Stimulated activated CD4-positive, alpha-beta T cell treated with anti-CD3 and anti-CD28 coated beads, TNF-alpha, amount 100 ng/mL, for 48 hours (primary cell): ENCODE data around the gene TSPAN16.
A peak's percentile ranks its signal among the peaks of the same experiment; 100 is the strongest.
"Not testable (repeated sequence)": the region's sequence is repeated elsewhere in the genome, so short reads cannot be mapped to it uniquely, and the experiment has no call there.

Experiments used
- DNase-seq, 3 donors: peaks; one replicate each; pipeline ENCODE4 v3.0.0-alpha.2; 2020; ENCODE audit warnings: low read depth in 3 of 3

TSPAN16 gene

GRCh38 chr19:11345122-11345803 lies 49.3 kb downstream of the TSPAN16 start:
- no peak for DNase-seq

DNA sequence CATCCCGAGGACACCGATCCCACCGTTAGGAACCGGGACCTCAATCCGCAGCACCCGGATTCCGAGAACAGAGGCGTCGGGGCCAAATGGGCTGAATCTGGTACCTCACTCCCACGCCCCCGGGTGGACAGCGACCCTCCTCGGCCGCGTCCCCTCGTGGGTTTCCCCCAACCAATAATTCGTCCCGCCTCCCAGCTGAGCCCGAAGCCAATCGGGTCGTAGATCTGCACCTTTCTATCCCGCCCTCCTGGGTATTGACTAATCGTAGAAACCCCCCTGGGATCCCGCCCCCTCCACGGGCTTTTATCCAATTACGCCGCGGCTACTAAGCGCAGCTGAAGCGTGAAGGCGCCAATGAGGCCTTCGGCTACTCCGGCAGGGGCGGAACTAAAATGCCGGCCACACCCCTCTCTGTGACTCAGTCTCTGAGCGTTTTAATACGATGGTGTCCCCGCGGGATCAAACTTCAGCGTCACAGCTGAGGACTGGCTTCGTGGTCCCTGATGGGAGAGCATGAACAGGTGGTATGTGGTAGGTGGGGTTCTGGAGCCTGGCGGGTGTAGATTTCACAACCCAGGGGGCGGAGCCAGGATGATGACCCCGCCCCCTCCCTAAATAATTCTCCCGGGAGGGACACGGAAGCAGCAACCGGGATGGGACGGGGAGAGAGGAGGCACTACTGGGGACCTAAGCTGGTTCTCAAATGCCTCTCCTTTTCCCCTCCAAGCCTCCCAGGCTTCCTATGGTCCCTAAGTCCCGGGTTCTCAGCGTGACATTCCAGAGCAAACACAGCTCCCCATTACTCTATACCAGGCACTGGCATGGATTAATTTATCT lies 50.4 kb downstream of the TSPAN16 start, which contains the start of the genes CCDC159 and TMEM205:
Gene CCDC159 (plus strand): TSS at position 416 of the 837 bp plus-strand sequence. CDS start 88 bp downstream, at position 504.
Gene TMEM205 (minus strand): TSS at position 165 of the 837 bp plus-strand sequence. CDS start 649 bp downstream, outside the sequence.
- DNase-seq: peak; percentile 95 to 98 (median 97)

DNA sequence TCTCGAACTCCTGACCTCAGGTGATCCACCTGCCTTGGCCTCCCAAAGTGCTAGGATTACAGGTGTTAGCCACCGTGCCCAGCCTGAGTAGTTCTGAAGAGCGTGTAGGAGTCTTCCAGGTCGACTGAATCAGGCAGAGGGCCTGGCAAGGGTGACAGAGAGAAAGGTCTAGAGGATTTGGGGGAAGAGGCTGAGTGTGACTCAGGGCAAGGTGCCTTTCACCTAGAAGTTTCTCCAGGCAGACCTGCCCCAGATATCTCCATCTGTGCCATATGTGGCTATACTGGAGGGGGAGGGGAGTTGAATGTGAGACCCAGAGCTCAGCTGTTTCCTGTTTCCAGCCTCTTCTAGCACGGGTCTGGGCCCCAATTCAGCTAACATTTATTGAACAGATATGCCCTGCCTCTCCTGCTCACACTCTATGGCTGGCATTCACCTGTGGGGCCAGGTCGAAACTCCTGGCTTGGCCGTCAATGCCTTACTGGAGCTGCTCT lies 51.6 kb downstream of the TSPAN16 start:
- no peak for DNase-seq

- no peak for DNase-seq
These were observed 53.2 kb downstream of the TSPAN16 start for GRCh38 chr19:11349171-11349570.

- not testable (repeated sequence) for DNase-seq
These were observed 58.1 kb downstream of the TSPAN16 start for GRCh38 chr19:11354102-11354501.

- peak; percentile 70 to 86 (median 76) for DNase-seq
These were observed 59.5 kb downstream of the TSPAN16 start, which contains the start of gene PLPPR2 for GRCh38 chr19:11355160-11356073. Gene PLPPR2 (plus strand): TSS chr19:11355432. CDS start chr19:11357674, 2,242 bp downstream.

GRCh38 chr19:11356074-11356397 lies 60.1 kb downstream of the TSPAN16 start:
- no peak for DNase-seq

- no peak for DNase-seq
These were observed 61.0 kb downstream of the TSPAN16 start for GRCh38 chr19:11356676-11357550.

DNA sequence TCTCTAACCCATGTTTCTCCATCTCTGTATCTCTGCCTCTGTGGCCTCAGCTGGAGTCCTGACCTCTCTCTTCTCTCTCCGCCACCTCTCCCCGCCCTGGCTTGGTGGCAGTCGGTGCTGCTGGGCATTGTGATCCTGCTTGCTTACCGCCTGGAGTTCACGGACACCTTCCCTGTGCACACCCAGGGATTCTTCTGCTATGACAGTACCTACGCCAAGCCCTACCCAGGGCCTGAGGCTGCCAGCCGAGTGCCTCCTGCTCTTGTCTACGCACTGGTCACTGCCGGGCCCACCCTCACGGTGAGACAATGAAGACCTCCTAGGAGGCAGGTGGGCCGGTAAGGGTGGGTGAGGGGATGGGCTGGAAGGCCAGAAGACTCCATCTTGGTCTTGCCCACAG lies 63.5 kb downstream of the TSPAN16 start:
- DNase-seq: no peak

DNA sequence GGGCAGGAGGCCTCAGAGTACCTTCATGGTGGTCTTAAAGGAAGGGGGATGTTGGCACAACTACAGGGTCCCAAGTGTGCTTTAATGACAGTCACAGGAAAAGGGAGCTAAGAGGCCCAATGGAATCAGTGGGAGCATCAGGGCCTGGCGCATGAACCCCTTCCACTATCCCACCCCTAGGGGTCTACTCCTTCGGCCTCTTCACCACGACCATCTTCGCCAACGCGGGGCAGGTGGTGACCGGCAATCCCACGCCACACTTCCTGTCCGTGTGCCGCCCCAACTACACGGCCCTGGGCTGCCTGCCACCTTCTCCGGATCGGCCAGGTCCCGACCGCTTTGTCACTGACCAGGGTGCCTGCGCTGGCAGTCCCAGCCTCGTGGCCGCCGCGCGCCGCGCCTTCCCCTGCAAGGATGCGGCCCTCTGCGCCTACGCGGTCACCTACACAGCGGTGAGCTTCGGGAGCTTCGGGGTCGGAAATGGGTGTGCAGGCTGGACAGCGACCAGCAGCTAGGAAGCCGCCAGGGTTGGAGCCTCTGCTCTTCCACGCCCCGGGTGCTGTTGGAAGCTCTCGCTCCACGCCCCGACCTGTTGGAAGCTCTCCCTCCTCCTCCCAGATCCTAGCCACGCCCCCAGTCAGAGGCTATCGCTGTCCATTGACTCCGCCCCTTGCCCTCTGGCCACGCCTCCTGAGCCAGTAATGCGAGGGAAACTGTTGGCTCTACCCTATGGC lies 65.2 kb downstream of the TSPAN16 start:
- no peak for DNase-seq

DNA sequence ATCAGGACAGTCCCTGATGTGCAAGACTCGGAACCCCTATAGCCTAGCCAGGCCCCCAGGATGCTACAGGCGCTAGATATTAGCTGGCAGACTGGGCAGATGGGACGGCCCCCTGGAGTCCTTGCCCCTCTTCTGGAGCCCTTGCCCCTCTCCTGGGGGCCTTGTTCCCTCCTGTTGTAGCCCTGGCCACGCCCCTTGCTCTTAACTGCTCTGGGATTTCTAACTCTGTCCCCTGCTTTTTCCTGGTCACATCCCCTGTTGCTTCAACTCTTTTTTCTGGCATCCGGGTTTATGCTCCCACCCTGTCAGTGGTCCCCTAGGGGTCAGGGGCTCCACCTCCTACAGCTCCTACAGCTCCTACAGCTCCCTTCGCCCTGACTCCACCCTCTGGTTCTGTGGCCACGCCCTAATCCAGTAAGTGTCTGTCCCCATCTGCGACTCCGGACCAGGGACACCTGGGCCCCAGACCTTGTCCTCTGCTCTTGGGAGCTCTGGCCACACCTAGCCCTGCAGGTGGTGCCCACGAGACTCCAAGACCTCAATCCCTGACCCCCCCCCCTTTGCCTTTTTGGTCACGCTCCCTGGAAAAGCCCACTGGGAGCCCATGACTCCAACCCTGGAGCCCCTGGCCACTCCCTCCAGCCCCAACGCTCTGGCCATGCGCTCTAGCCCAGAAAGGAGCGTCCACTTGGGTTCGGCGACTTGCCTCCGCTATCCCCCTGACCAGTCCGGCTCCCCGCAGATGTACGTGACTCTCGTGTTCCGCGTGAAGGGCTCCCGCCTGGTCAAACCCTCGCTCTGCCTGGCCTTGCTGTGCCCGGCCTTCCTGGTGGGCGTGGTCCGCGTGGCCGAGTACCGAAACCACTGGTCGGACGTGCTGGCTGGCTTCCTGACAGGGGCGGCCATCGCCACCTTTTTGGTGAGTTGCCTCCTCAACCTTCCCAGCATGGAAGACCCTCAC lies 66.1 kb downstream of the TSPAN16 start:
- no peak for DNase-seq

- DNase-seq: no peak
These were observed 67.9 kb downstream of the TSPAN16 start for GRCh38 chr19:11363881-11364280.

DNA sequence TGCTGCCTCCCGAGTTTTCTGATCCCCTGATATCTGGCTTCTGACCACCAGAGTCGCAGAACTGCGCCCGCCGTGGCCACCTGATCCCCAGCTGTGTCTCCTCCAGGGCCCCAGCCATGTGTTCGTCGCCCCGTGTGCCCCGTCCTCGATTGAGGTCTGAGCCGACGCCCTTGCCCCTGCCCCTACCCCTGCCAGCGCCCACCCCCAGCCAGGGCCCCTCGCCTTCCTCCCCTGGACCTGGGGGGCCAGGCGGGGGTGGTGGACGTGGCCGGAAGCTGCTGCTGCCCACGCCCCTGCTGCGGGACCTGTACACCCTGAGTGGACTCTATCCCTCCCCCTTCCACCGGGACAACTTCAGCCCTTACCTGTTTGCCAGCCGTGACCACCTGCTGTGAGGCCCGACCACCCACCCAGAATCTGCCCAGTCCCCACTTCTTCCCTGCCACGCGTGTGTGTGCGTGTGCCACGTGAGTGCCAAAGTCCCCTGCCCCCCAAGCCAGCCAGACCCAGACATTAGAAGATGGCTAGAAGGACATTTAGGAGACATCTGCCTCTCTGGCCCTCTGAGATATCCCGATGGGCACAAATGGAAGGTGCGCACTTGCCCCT lies 68.4 kb downstream of the TSPAN16 start:
- DNase-seq: no peak

GRCh38 chr19:11364935-11365334 lies 69.0 kb downstream of the TSPAN16 start:
- DNase-seq: no peak
